ENCODE results near the gene RHBDF2. TPM values are rescaled to one million over a fixed set of nuclear protein-coding genes. Genes with fewer than 3 reads are reported as not detected.

RHBDF2 gene
- total and polyA plus RNA-seq, 9 donors: 3.5 to 7.0 (median 5.4) TPM

GRCh38 chr17:76422860-76423259, 78.4 kb downstream of the RHBDF2 start:
- peaks cover 17% of the 10 kb centered on the region for H3K4me1 ChIP-seq (ENCODE audit: control insufficient read depth, insufficient read depth, low read length)
- 75% methylated on average over 6 of the region's 6 CpGs for whole genome bisulfite sequencing (ENCODE audit: insufficient coverage)

DNA sequence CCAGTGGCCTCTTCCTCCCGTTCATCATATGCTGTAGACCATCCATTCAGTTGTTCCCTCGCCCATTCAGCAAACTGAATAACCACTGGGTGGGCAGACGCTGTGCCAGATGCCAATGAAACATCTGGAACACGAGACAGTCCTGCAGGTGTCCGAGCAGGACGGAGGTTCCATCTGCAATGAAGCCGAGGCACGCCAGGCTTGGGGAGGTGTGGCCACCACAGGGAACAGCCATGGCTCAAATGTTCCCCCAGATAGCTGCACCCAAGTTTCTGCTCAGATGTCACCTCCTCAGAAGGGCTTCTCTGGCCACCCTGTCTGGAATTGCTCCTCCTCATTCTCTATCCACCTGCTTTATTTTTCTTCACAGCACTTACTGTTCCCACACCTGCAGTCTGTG, 78.8 kb downstream of the RHBDF2 start:
- Histone ChIP-seq H3K27ac (ENCODE audit: low read length) (no peak overlapping the region), H3K36me3 (ENCODE audit: control insufficient read depth, insufficient read depth, low read length) (peaks cover 7% of the 10 kb centered on the region), H3K4me1 (ENCODE audit: control insufficient read depth, insufficient read depth, low read length) (peaks cover 17% of the 10 kb centered on the region), H3K27me3 (ENCODE audit: control insufficient read depth, insufficient read depth, low read length) (no peaks in the 10 kb centered on the region), H3K4me3 (ENCODE audit: low read length) (no peak overlapping the region), H3K9me3 (replicated peaks; ENCODE audit: control insufficient read depth, low read depth, low read length) (no peaks in the 10 kb centered on the region)
- DNase-seq: no peak
- 87% methylated on average over 6 of the region's 8 CpGs for WGBS (ENCODE audit: insufficient coverage)

More at GRCh38 chr17:76422860-76423259, 78.4 kb downstream of the RHBDF2 start:
- Histone ChIP-seq H3K4me3 (ENCODE audit: low read length) (no peak overlapping the region), H3K9me3 (replicated peaks; ENCODE audit: control insufficient read depth, low read depth, low read length) (no peaks in the 10 kb centered on the region), H3K36me3 (ENCODE audit: control insufficient read depth, insufficient read depth, low read length) (peaks cover 3% of the 10 kb centered on the region), H3K27ac (ENCODE audit: low read length) (no peak overlapping the region), H3K27me3 (ENCODE audit: control insufficient read depth, insufficient read depth, low read length) (no peaks in the 10 kb centered on the region)
- no peak for DNase-seq

DNA sequence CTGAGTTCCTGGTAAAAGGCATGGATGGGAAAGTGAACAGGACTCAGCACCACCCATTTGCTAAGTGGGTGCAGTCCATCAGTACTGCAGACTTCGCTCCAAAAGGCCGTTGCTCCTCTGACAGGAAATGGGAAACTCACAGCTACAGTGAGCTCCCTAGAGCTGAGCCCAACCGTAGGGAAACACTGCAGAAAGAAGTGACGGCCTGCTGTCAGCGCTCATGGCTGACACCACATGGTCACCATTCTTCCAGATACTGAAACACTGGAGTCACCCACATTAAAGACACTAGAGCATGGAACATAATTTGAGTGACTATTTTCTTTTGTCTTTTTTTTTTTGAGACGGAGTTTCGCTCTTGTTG, 80.2 kb downstream of the RHBDF2 start:
- peak; percentile 62 for DNase-seq
- no peaks in the 10 kb centered on the region for H3K27me3 ChIP-seq (ENCODE audit: control insufficient read depth, insufficient read depth, low read length)
- no peaks in the 10 kb centered on the region for H3K9me3 ChIP-seq (replicated peaks; ENCODE audit: control insufficient read depth, low read depth, low read length)
- H3K4me1 ChIP-seq (ENCODE audit: control insufficient read depth, insufficient read depth, low read length): peaks cover 25% of the 10 kb centered on the region
- H3K36me3 ChIP-seq (ENCODE audit: control insufficient read depth, insufficient read depth, low read length): peaks cover 15% of the 10 kb centered on the region
- WGBS (ENCODE audit: insufficient coverage): 34% methylated on average over 4 of the region's 7 CpGs
- no peak overlapping the region for H3K27ac ChIP-seq (ENCODE audit: low read length)
- no peak overlapping the region for H3K4me3 ChIP-seq (ENCODE audit: low read length)

Other genes with a start within 250 kb of the RHBDF2 start
- 10.8 TPM for gene UBALD2, start 236.1 kb downstream of the RHBDF2 start, total RNA-seq
- 10 to 100 TPM; 13.2 to 27.3 (median 18.4) TPM for gene UBALD2, start 236.1 kb downstream of the RHBDF2 start, polyA plus RNA-seq (ENCODE audit: insufficient read depth in 1 of 8, insufficient read length in 8 of 8, low replicate concordance in 1 of 8)
- 2.1 TPM for gene QRICH2, start 193.1 kb downstream of the RHBDF2 start, total RNA-seq
- gene QRICH2, start 193.1 kb downstream of the RHBDF2 start, polyA plus RNA-seq (ENCODE audit: insufficient read depth in 1 of 8, insufficient read length in 8 of 8, low replicate concordance in 1 of 8): 1 to 10 TPM; 3.0 to 4.7 (median 3.9) TPM
- gene PRPSAP1, start 147.5 kb downstream of the RHBDF2 start, total RNA-seq: 20.7 TPM
- gene PRPSAP1, start 147.5 kb downstream of the RHBDF2 start, polyA plus RNA-seq (ENCODE audit: insufficient read depth in 1 of 8, insufficient read length in 8 of 8, low replicate concordance in 1 of 8): 10 to 100 TPM; 28.2 to 40.4 (median 34.0) TPM
- 1.7 TPM for gene SPHK1, start 116.8 kb downstream of the RHBDF2 start, total RNA-seq
- 1 to 10 TPM; 1.6 to 2.8 (median 2.4) TPM for gene SPHK1, start 116.8 kb downstream of the RHBDF2 start, polyA plus RNA-seq (ENCODE audit: insufficient read depth in 1 of 8, insufficient read length in 8 of 8, low replicate concordance in 1 of 8)
- 11.1 TPM for gene UBE2O, start 48.3 kb downstream of the RHBDF2 start, total RNA-seq
- gene UBE2O, start 48.3 kb downstream of the RHBDF2 start, polyA plus RNA-seq (ENCODE audit: insufficient read depth in 1 of 8, insufficient read length in 8 of 8, low replicate concordance in 1 of 8): 10 to 100 TPM; 13.9 to 20.4 (median 17.2) TPM
- 0.22 TPM for gene AANAT, start 33.8 kb downstream of the RHBDF2 start, total RNA-seq
- gene AANAT, start 33.8 kb downstream of the RHBDF2 start, polyA plus RNA-seq (ENCODE audit: insufficient read depth in 1 of 8, insufficient read length in 8 of 8, low replicate concordance in 1 of 8): under 1 TPM in 5 of 8 donors, not detected in 3; 0.18 to 0.87 (median 0.34) TPM
- gene CYGB, start 36.3 kb upstream of the RHBDF2 start, total RNA-seq: 12.8 TPM
- gene CYGB, start 36.3 kb upstream of the RHBDF2 start, polyA plus RNA-seq (ENCODE audit: insufficient read depth in 1 of 8, insufficient read length in 8 of 8, low replicate concordance in 1 of 8): 10 to 100 TPM; 15.9 to 27.2 (median 20.8) TPM
- 3.9 TPM for gene PRCD, start 38.6 kb upstream of the RHBDF2 start, total RNA-seq
- 1 to 10 TPM; 2.2 to 6.5 (median 3.8) TPM for gene PRCD, start 38.6 kb upstream of the RHBDF2 start, polyA plus RNA-seq (ENCODE audit: insufficient read depth in 1 of 8, insufficient read length in 8 of 8, low replicate concordance in 1 of 8)
- 1.5 TPM for gene ST6GALNAC2, start 84.4 kb upstream of the RHBDF2 start, total RNA-seq
- 1 to 10 TPM; 1.2 to 8.0 (median 1.9) TPM for gene ST6GALNAC2, start 84.4 kb upstream of the RHBDF2 start, polyA plus RNA-seq (ENCODE audit: insufficient read depth in 1 of 8, insufficient read length in 8 of 8, low replicate concordance in 1 of 8)
- gene ST6GALNAC1, start 142.3 kb upstream of the RHBDF2 start, total RNA-seq: 0.13 TPM
- gene ST6GALNAC1, start 142.3 kb upstream of the RHBDF2 start, polyA plus RNA-seq (ENCODE audit: insufficient read depth in 1 of 8, insufficient read length in 8 of 8, low replicate concordance in 1 of 8): 1 to 10 TPM in 2 of 8 donors, under 1 TPM in 6; 0.24 to 8.5 (median 0.54) TPM
- gene MXRA7, start 209.5 kb upstream of the RHBDF2 start, total RNA-seq: 121 TPM
- 100 to 1,000 TPM; 106 to 172 (median 135) TPM for gene MXRA7, start 209.5 kb upstream of the RHBDF2 start, polyA plus RNA-seq (ENCODE audit: insufficient read depth in 1 of 8, insufficient read length in 8 of 8, low replicate concordance in 1 of 8)
- 13.8 TPM for gene JMJD6, start 225.2 kb upstream of the RHBDF2 start, total RNA-seq
- gene JMJD6, start 225.2 kb upstream of the RHBDF2 start, polyA plus RNA-seq (ENCODE audit: insufficient read depth in 1 of 8, insufficient read length in 8 of 8, low replicate concordance in 1 of 8): 10 to 100 TPM; 18.6 to 25.0 (median 22.8) TPM
- 21.6 TPM for gene METTL23, start 225.4 kb upstream of the RHBDF2 start, total RNA-seq
- gene METTL23, start 225.4 kb upstream of the RHBDF2 start, polyA plus RNA-seq (ENCODE audit: insufficient read depth in 1 of 8, insufficient read length in 8 of 8, low replicate concordance in 1 of 8): 10 to 100 TPM; 19.6 to 23.6 (median 21.2) TPM
- gene SRSF2, start 235.9 kb upstream of the RHBDF2 start, total RNA-seq: 111 TPM
- gene SRSF2, start 235.9 kb upstream of the RHBDF2 start, polyA plus RNA-seq (ENCODE audit: insufficient read depth in 1 of 8, insufficient read length in 8 of 8, low replicate concordance in 1 of 8): 100 to 1,000 TPM; 200 to 238 (median 219) TPM
- 38.6 TPM for gene MFSD11, start 236.7 kb upstream of the RHBDF2 start, total RNA-seq
- gene MFSD11, start 236.7 kb upstream of the RHBDF2 start, polyA plus RNA-seq (ENCODE audit: insufficient read depth in 1 of 8, insufficient read length in 8 of 8, low replicate concordance in 1 of 8): 10 to 100 TPM; 28.0 to 36.4 (median 31.7) TPM

Data from muscle of leg (tissue), 11 donors.